Pons (tissue), 1 donor: ENCODE measurements around the gene TMEM134.
"Not testable (repeated sequence)": the region's sequence is repeated elsewhere in the genome, so short reads cannot be mapped to it uniquely, and the experiment has no call there.

Experiments
- DNase-seq: peaks from one replicate; pipeline ENCODE4 v3.0.0-alpha.2; 2016; ENCODE audit warnings: low spot score

Gene TMEM134

GRCh38 chr11:67438158-67438902 is 30.7 kb downstream of the TMEM134 start:
- DNase-seq: no peak

GRCh38 chr11:67437809-67438157 is 31.3 kb downstream of the TMEM134 start:
- DNase-seq: no peak

GRCh38 chr11:67437082-67437808 is 31.8 kb downstream of the TMEM134 start, which contains the start of gene PTPRCAP:
TSS of gene PTPRCAP (minus strand) at chr11:67437682. CDS start at chr11:67437619, 63 bp downstream.
- no peak for DNase-seq

- DNase-seq: no peak
Measured at GRCh38 chr11:67436459-67437081, 32.5 kb downstream of the TMEM134 start.

- DNase-seq: no peak
Measured at GRCh38 chr11:67435727-67436458, 33.2 kb downstream of the TMEM134 start.

GRCh38 chr11:67435031-67435726 is 33.9 kb downstream of the TMEM134 start:
- no peak for DNase-seq

GRCh38 chr11:67434395-67434881 is 34.6 kb downstream of the TMEM134 start:
- DNase-seq: no peak

- DNase-seq: no peak
Measured at GRCh38 chr11:67433536-67434394, 35.3 kb downstream of the TMEM134 start.

GRCh38 chr11:67432655-67433349 is 36.2 kb downstream of the TMEM134 start:
- no peak for DNase-seq

- DNase-seq: no peak
Measured at GRCh38 chr11:67431346-67432249, 37.5 kb downstream of the TMEM134 start.

- no peak for DNase-seq
Measured at GRCh38 chr11:67429722-67430121, 39.3 kb downstream of the TMEM134 start.

GRCh38 chr11:67429038-67429668 is 39.9 kb downstream of the TMEM134 start:
- no peak for DNase-seq

GRCh38 chr11:67428052-67429001 is 40.7 kb downstream of the TMEM134 start, which contains the start of gene RPS6KB2:
TSS of gene RPS6KB2 (plus strand) at chr11:67428494. CDS start at chr11:67428546, 52 bp downstream.
- DNase-seq: peak; percentile 97

GRCh38 chr11:67427364-67427859 is 41.6 kb downstream of the TMEM134 start:
- not testable (repeated sequence) for DNase-seq

GRCh38 chr11:67423891-67424613 is 45.0 kb downstream of the TMEM134 start:
- DNase-seq: no peak

GRCh38 chr11:67423466-67423865 is 45.6 kb downstream of the TMEM134 start:
- DNase-seq: no peak
